ENCODE results near the gene RAB26. TPM values are rescaled to one million over a fixed set of nuclear protein-coding genes. Genes with fewer than 3 reads are reported as not detected.
A peak's percentile ranks its signal among the peaks of the same experiment; 100 is the strongest.

The RAB26 gene
- total and polyA plus RNA-seq, 2 experiments from 2014 or later: 0.71 TPM; not detected in 1

- Histone ChIP-seq H3K27me3 (replicated peaks; ENCODE audit: insufficient read depth) (no peaks in the 10 kb centered on the region), H3K9ac (peak overlapping the region; percentile 48), H3K27ac (peak overlapping the region; percentile 85), H3K9me3 (ENCODE audit: low read depth) (no peaks in the 10 kb centered on the region), H3K9me2 (ENCODE audit: insufficient read depth) (no peaks in the 10 kb centered on the region), H3K79me2 (ENCODE audit: insufficient read depth) (peaks cover 86% of the 10 kb centered on the region), H3K4me1 (ENCODE audit: insufficient read depth) (peaks cover 40% of the 10 kb centered on the region), H3K4me3 (no peak overlapping the region), H4K20me1 (ENCODE audit: insufficient read depth) (no peaks in the 10 kb centered on the region), H3F3A (ENCODE audit: insufficient read depth) (no peaks in the 10 kb centered on the region), H2AFZ (no peak overlapping the region), H3K4me2 (ENCODE audit: unreplicated experiment) (no peak overlapping the region), H3K36me3 (ENCODE audit: low read depth) (no peaks in the 10 kb centered on the region; the same call in 1 of the 2 replicates)
- 95 to 99% methylated on average over 8 to 10 of the region's 10 CpGs for WGBS, 2 experiments (ENCODE audit: low coverage in 1 of 2, low lambda C conversion rate in 2 of 2, missing lambda C conversion rate in 2 of 2)
- in situ Hi-C loops (cut with MboI): no loop called here
- TF ChIP-seq EZH2phosphoT487 (IDR thresholded peaks at IDR 0.05; ENCODE audit: insufficient read depth, low read depth) (no peak), EZH2 (IDR thresholded peaks at IDR 0.05; ENCODE audit: insufficient read depth, poor library complexity, severe bottlenecking) (no peak)
- DNase-seq: no peak
These were observed 13.5 kb downstream of the RAB26 start for GRCh38 chr16:2161911-2162310.

DNA sequence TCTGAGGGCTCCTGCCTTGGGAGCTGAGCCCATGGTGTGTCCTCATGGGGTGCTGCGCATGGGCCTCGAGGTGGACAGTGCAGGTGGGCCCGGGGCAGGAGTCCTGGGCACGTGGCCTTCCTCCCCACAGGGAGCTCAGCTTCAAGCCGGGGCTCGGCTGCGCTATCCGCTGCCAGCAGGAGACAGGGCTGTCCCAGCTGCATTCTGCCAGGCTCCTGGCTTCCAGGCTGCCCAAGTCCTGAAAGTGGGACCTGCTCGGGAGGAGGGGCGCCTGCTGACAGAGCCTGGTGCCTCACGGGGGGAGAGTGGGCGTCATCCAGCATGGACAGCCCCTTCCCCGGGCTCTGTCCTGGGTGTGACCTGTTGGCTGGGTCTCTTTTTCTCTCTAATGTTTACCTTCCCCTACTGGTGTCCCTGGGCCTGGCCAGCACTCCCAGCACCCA, 14.3 kb downstream of the RAB26 start:
- no peaks in the 10 kb centered on the region for H3K9me2 ChIP-seq (ENCODE audit: insufficient read depth)
- no peak overlapping the region for H3K27ac ChIP-seq
- no peaks in the 10 kb centered on the region for H3K9me3 ChIP-seq (ENCODE audit: low read depth)
- H3K4me3 ChIP-seq: no peak overlapping the region
- H3K4me2 ChIP-seq (ENCODE audit: unreplicated experiment): no peak overlapping the region
- H3K79me2 ChIP-seq (ENCODE audit: insufficient read depth): peaks cover 86% of the 10 kb centered on the region
- H4K20me1 ChIP-seq (ENCODE audit: insufficient read depth): no peaks in the 10 kb centered on the region
- DNase-seq: no peak
- no peak overlapping the region for H2AFZ ChIP-seq
- H3K27me3 ChIP-seq (replicated peaks; ENCODE audit: insufficient read depth): no peaks in the 10 kb centered on the region
- H3F3A ChIP-seq (ENCODE audit: insufficient read depth): no peaks in the 10 kb centered on the region
- in situ Hi-C loops (cut with MboI): no loop called here
- H3K36me3 ChIP-seq (ENCODE audit: low read depth): no peaks in the 10 kb centered on the region; the same call in 1 of the 2 replicates
- 91% methylated on average over 12 to 13 of the region's 13 CpGs for WGBS, 2 experiments (ENCODE audit: low coverage in 1 of 2, low lambda C conversion rate in 2 of 2, missing lambda C conversion rate in 2 of 2)
- TF ChIP-seq EZH2phosphoT487 (IDR thresholded peaks at IDR 0.05; ENCODE audit: insufficient read depth, low read depth) (no peak), EZH2 (IDR thresholded peaks at IDR 0.05; ENCODE audit: insufficient read depth, poor library complexity, severe bottlenecking) (no peak)
- no peak overlapping the region for H3K9ac ChIP-seq
- peaks cover 32% of the 10 kb centered on the region for H3K4me1 ChIP-seq (ENCODE audit: insufficient read depth)

DNA sequence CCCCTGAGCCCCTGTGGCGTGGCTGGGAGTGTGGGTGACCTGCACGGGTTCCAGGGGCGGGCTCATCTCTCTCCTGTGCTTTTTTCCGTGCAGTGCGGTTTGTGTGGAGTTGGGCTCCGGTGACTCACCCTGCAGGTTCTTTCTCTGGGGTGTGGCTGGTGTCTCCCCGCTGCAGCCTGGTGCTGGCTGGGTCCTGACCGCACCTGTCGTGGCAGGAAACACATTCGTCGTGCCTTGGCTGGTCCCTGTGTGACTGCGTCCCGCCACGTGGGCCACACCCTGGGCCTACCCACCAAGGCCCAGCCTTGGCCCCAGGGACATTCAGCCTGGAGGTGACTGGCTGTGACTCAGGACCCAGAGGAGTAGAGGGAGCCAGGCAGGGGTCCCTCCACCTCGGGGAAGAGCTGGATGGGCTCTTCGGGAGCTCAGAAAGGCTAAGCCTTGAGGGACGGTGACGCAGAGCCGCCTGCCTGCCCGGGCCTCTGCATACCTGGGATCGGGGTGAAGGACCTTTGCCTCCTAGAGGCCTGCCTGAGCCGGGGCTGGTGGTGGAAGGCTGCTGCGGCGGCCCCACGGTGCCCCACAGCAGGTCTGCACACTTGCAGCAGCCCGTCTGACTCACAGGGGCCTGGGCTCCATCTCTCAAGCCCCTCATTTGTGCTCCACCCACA, 14.9 kb downstream of the RAB26 start:
- Histone ChIP-seq H3K4me2 (ENCODE audit: unreplicated experiment) (no peak overlapping the region), H3K27ac (no peak overlapping the region), H3K9ac (no peak overlapping the region), H3K79me2 (ENCODE audit: insufficient read depth) (peaks cover 79% of the 10 kb centered on the region), H3K9me2 (ENCODE audit: insufficient read depth) (no peaks in the 10 kb centered on the region), H3K9me3 (ENCODE audit: low read depth) (no peaks in the 10 kb centered on the region), H2AFZ (no peak overlapping the region), H3K4me1 (ENCODE audit: insufficient read depth) (peaks cover 26% of the 10 kb centered on the region), H3K4me3 (no peak overlapping the region), H3K36me3 (ENCODE audit: low read depth) (no peaks in the 10 kb centered on the region; the same call in 1 of the 2 replicates), H3K27me3 (replicated peaks; ENCODE audit: insufficient read depth) (no peaks in the 10 kb centered on the region), H4K20me1 (ENCODE audit: insufficient read depth) (no peaks in the 10 kb centered on the region), H3F3A (ENCODE audit: insufficient read depth) (no peaks in the 10 kb centered on the region)
- no peak for TF ChIP-seq EZH2phosphoT487 (IDR thresholded peaks at IDR 0.05; ENCODE audit: insufficient read depth, low read depth)
- no peak for TF ChIP-seq EZH2 (IDR thresholded peaks at IDR 0.05; ENCODE audit: insufficient read depth, poor library complexity, severe bottlenecking)
- no peak for DNase-seq
- WGBS, 2 experiments (ENCODE audit: low coverage in 1 of 2, low lambda C conversion rate in 2 of 2, missing lambda C conversion rate in 2 of 2): 97 to 98% methylated on average over 24 to 26 of the region's 26 CpGs
- in situ Hi-C loops (cut with MboI): no loop called here

DNA sequence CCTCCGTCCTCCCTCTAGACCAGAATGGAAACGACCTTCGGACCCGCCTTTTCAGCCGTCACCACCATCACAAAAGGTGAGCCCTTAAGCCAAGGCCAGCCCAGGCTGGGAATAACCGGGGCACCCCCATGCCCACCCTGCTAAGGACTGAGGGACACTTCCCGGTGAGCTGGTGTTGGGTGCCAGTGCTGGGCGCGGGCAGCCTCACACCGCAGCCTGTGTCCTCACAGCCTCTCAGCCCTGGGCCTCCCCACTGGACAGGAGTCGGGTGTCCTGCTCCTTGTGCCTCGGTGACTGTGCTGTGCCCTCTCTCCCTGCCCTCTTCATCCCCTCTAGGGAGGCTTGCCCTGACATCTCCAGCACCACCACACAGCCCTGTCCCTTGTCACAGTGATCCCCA, 17.4 kb downstream of the RAB26 start:
- Histone ChIP-seq H2AFZ (no peak overlapping the region), H3K4me1 (ENCODE audit: insufficient read depth) (peaks cover 8% of the 10 kb centered on the region), H3K9me2 (ENCODE audit: insufficient read depth) (no peaks in the 10 kb centered on the region), H3K79me2 (ENCODE audit: insufficient read depth) (peaks cover 61% of the 10 kb centered on the region), H4K20me1 (ENCODE audit: insufficient read depth) (no peaks in the 10 kb centered on the region), H3K4me2 (ENCODE audit: unreplicated experiment) (no peak overlapping the region), H3F3A (ENCODE audit: insufficient read depth) (no peaks in the 10 kb centered on the region), H3K4me3 (no peak overlapping the region), H3K9me3 (ENCODE audit: low read depth) (no peaks in the 10 kb centered on the region), H3K27ac (no peak overlapping the region), H3K27me3 (replicated peaks; ENCODE audit: insufficient read depth) (no peaks in the 10 kb centered on the region), H3K9ac (no peak overlapping the region), H3K36me3 (ENCODE audit: low read depth) (no peaks in the 10 kb centered on the region; the same call in 1 of the 2 replicates)
- no peak for DNase-seq
- WGBS, 2 experiments (ENCODE audit: low coverage in 1 of 2, low lambda C conversion rate in 2 of 2, missing lambda C conversion rate in 2 of 2): 98 to 99% methylated on average over 11 to 12 of the region's 12 CpGs
- in situ Hi-C loops (cut with MboI): no loop called here
- TF ChIP-seq EZH2 (IDR thresholded peaks at IDR 0.05; ENCODE audit: insufficient read depth, poor library complexity, severe bottlenecking) (no peak), EZH2phosphoT487 (IDR thresholded peaks at IDR 0.05; ENCODE audit: insufficient read depth, low read depth) (no peak)
